GM18505 (cell line): ENCODE measurements around the gene PAPSS1.
A peak's percentile ranks its signal among the peaks of the same experiment; 100 is the strongest.

Experiments used
- ATAC-seq: cut with Tn5 transposase; IDR thresholded peaks from one replicate; pipeline ENCODE4 v1.9.1; 2021; ENCODE audit not compliant: unreplicated experiment
- POLR2A ChIP-seq: IDR thresholded peaks from 4 replicates; pipeline ENCODE4 v1.6.1; 2011; ENCODE audit warnings: borderline replicate concordance; ENCODE audit not compliant: insufficient read depth, insufficient read length; ENCODE audit errors: extremely low read depth

PAPSS1 gene

GRCh38 chr4:107719922-107720722 is at the start of gene PAPSS1:
Gene PAPSS1 (minus strand): TSS chr4:107720234. CDS start chr4:107720179, 55 bp downstream.
- peak; percentile 87 for ATAC-seq
- peak; percentile 68 for TF ChIP-seq POLR2A

- ATAC-seq, result no peak
- no peak for TF ChIP-seq POLR2A
Observed at GRCh38 chr4:107760281-107760947, 40.4 kb upstream of the PAPSS1 start.

- no peak for TF ChIP-seq POLR2A
- no peak for ATAC-seq
Observed at GRCh38 chr4:107757864-107758476, 37.9 kb upstream of the PAPSS1 start.

DNA sequence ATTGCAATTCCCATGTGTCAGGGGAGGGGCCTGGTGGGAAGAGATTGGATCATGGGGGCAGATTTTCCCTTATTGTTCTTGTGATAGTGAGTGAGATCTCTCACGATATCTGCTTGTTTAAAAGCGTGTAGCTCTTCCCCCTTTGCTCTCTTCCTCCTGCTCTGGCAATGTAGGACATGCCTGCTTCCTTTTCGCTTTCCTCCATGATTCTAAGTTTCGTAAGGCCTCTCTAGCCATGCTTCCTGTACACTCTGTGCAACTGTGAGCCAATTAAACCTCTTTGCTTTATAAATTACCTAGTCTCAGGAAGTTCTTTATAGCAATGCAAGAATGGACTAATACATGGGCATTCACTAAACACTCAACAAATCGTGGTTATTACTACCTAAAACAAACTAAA is 37.2 kb upstream of the PAPSS1 start:
- TF ChIP-seq POLR2A, result no peak

DNA sequence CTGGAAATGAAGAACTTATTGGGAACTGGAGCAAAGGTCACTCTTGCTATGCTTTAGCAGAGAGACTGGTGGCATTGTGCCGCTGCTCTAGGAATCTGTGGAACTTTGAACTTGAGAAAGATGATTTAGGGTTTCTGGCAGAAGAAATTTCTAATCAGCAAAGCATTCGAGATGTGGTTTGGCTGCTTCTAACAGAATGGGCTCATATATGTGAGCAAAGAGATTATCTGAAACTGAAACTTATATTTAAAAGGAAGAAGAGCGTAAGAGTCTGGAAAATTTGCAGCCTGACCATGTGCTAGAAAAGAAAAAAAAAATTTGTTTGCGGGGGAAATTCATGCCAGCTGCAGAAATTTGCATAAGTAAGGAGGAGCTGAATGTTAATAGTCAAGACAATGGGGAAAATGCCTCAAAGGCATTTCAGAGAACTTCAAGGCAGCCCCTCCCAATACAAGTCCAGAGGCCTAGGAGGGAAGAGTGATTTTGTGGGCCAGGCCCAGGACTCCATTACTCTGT is 35.9 kb upstream of the PAPSS1 start:
- no peak for TF ChIP-seq POLR2A
- ATAC-seq, result no peak

More for the DNA sequence above, 37.2 kb upstream of the PAPSS1 start:
- ATAC-seq, result no peak

GRCh38 chr4:107751670-107752069 is 31.6 kb upstream of the PAPSS1 start:
- TF ChIP-seq POLR2A, result no peak
- no peak for ATAC-seq

GRCh38 chr4:107747748-107748486 is 27.9 kb upstream of the PAPSS1 start:
- TF ChIP-seq POLR2A, result no peak
- no peak for ATAC-seq

GRCh38 chr4:107746161-107746560 is 26.1 kb upstream of the PAPSS1 start:
- TF ChIP-seq POLR2A, result no peak
- no peak for ATAC-seq

- no peak for TF ChIP-seq POLR2A
- no peak for ATAC-seq
Observed at GRCh38 chr4:107744532-107744931, 24.5 kb upstream of the PAPSS1 start.

- ATAC-seq, result no peak
- no peak for TF ChIP-seq POLR2A
Observed at GRCh38 chr4:107743532-107743931, 23.5 kb upstream of the PAPSS1 start.

- no peak for ATAC-seq
- no peak for TF ChIP-seq POLR2A
Observed at GRCh38 chr4:107742791-107743190, 22.8 kb upstream of the PAPSS1 start.

GRCh38 chr4:107742196-107742595 is 22.2 kb upstream of the PAPSS1 start:
- no peak for ATAC-seq
- TF ChIP-seq POLR2A, result no peak

GRCh38 chr4:107740950-107741701 is 21.1 kb upstream of the PAPSS1 start:
- ATAC-seq, result no peak
- no peak for TF ChIP-seq POLR2A

GRCh38 chr4:107740381-107740780 is 20.3 kb upstream of the PAPSS1 start:
- ATAC-seq, result no peak
- no peak for TF ChIP-seq POLR2A
